ENCODE measurements around the gene FAM83G. TPM values are rescaled to one million over a fixed set of nuclear protein-coding genes. Genes with fewer than 3 reads are reported as not detected.

The FAM83G gene
- total and polyA plus RNA-seq, 8 donors: 2.9 to 12.1 (median 3.6) TPM

- H3K27ac ChIP-seq: no peak overlapping the region
- no peak overlapping the region for H3K4me3 ChIP-seq
- no peaks in the 10 kb centered on the region for H3K4me1 ChIP-seq
- DNase-seq: peak; percentile 55 to 95 (median 76)
- intact Hi-C loops (cut with DNase I): no loop called here
- H3K36me3 ChIP-seq: no peaks in the 10 kb centered on the region
- H3K9me3 ChIP-seq: no peaks in the 10 kb centered on the region
- peak; percentile 93 to 95 for TF ChIP-seq CTCF (IDR thresholded peaks at IDR 0.05)
- no peaks in the 10 kb centered on the region for H3K27me3 ChIP-seq
- peak; percentile 94 for ATAC-seq
These were observed 43.6 kb downstream of the FAM83G start for GRCh38 chr17:18960803-18961511.

- ATAC-seq: no peak
- no peaks in the 10 kb centered on the region for H3K27me3 ChIP-seq
- TF ChIP-seq CTCF (IDR thresholded peaks at IDR 0.05): no peak
- no peaks in the 10 kb centered on the region for H3K9me3 ChIP-seq
- H3K4me3 ChIP-seq: no peak overlapping the region
- no peaks in the 10 kb centered on the region for H3K4me1 ChIP-seq
- H3K27ac ChIP-seq: no peak overlapping the region
- intact Hi-C loops (cut with DNase I): no loop called here
- H3K36me3 ChIP-seq: no peaks in the 10 kb centered on the region
- DNase-seq: no peak
These were observed 44.3 kb downstream of the FAM83G start for GRCh38 chr17:18960241-18960665.

- no peak overlapping the region for H3K4me3 ChIP-seq
- no peak for DNase-seq
- no peak overlapping the region for H3K27ac ChIP-seq
- no peaks in the 10 kb centered on the region for H3K9me3 ChIP-seq
- H3K36me3 ChIP-seq: no peaks in the 10 kb centered on the region
- no peaks in the 10 kb centered on the region for H3K27me3 ChIP-seq
- intact Hi-C loops (cut with DNase I): no loop called here
- no peaks in the 10 kb centered on the region for H3K4me1 ChIP-seq
- ATAC-seq: no peak
- no peak for TF ChIP-seq CTCF (IDR thresholded peaks at IDR 0.05)
These were observed 44.7 kb downstream of the FAM83G start for GRCh38 chr17:18959845-18960240.

GRCh38 chr17:18959071-18959844 lies 45.3 kb downstream of the FAM83G start:
- no peak for ATAC-seq
- Histone ChIP-seq H3K27me3 (no peaks in the 10 kb centered on the region), H3K4me3 (no peak overlapping the region), H3K36me3 (no peaks in the 10 kb centered on the region), H3K27ac (no peak overlapping the region), H3K9me3 (no peaks in the 10 kb centered on the region), H3K4me1 (no peaks in the 10 kb centered on the region)
- intact Hi-C loops (cut with DNase I): no loop called here
- no peak for TF ChIP-seq CTCF (IDR thresholded peaks at IDR 0.05)
- DNase-seq: no peak

GRCh38 chr17:18958611-18959010 lies 46.0 kb downstream of the FAM83G start:
- no peak for TF ChIP-seq CTCF (IDR thresholded peaks at IDR 0.05)
- Histone ChIP-seq H3K4me3 (no peak overlapping the region), H3K36me3 (no peaks in the 10 kb centered on the region), H3K9me3 (no peaks in the 10 kb centered on the region), H3K4me1 (no peaks in the 10 kb centered on the region), H3K27me3 (no peaks in the 10 kb centered on the region), H3K27ac (no peak overlapping the region)
- DNase-seq (no peak), ATAC-seq (no peak)
- intact Hi-C loops (cut with DNase I): no loop called here

Measured in left lung (tissue), 10 donors.